ENCODE measurements around the gene EIF1AX.
A peak's percentile ranks its signal among the peaks of the same experiment; 100 is the strongest.
"Not testable (repeated sequence)": the region's sequence is repeated elsewhere in the genome, so short reads cannot be mapped to it uniquely, and the experiment has no call there.

EIF1AX gene
- total RNA-seq, result 93.8 to 216 (median 102) reads per million in 3 experiments

- DNase-seq, result peak; percentile 100
Measured at GRCh38 chrX:20141281-20142220, at the start of gene EIF1AX. Gene EIF1AX, minus strand, starts transcription at chrX:20141838. Its CDS starts 198 bp downstream, at chrX:20141640.

- no peak for DNase-seq
Measured at GRCh38 chrX:20189171-20189570, 47.5 kb upstream of the EIF1AX start.

- no peak for DNase-seq
Measured at GRCh38 chrX:20181598-20182329, 40.1 kb upstream of the EIF1AX start.

GRCh38 chrX:20177093-20177492 is 35.5 kb upstream of the EIF1AX start:
- no peak for DNase-seq

GRCh38 chrX:20173856-20174255 is 32.2 kb upstream of the EIF1AX start:
- no peak for DNase-seq

GRCh38 chrX:20173313-20173712 is 31.7 kb upstream of the EIF1AX start:
- DNase-seq, result no peak

GRCh38 chrX:20171887-20172286 is 30.2 kb upstream of the EIF1AX start:
- DNase-seq, result no peak

- not testable (repeated sequence) for DNase-seq
Measured at GRCh38 chrX:20162516-20162915, 20.9 kb upstream of the EIF1AX start.

- DNase-seq, result no peak
Measured at GRCh38 chrX:20159797-20160385, 18.3 kb upstream of the EIF1AX start.

GRCh38 chrX:20151689-20152088 is 10.1 kb upstream of the EIF1AX start:
- DNase-seq, result no peak

- DNase-seq, result no peak
Measured at GRCh38 chrX:20149326-20149725, 7.7 kb upstream of the EIF1AX start.

- DNase-seq, result no peak
Measured at GRCh38 chrX:20147561-20147960, 5.9 kb upstream of the EIF1AX start.

- DNase-seq, result no peak
Measured at GRCh38 chrX:20144491-20144890, 2.9 kb upstream of the EIF1AX start.

- DNase-seq, result no peak
Measured at GRCh38 chrX:20143561-20143960, 1.9 kb upstream of the EIF1AX start.

- DNase-seq, result no peak
Measured at GRCh38 chrX:20143111-20143510, 1.5 kb upstream of the EIF1AX start.

- DNase-seq, result no peak
Measured at GRCh38 chrX:20140420-20140819, 1.2 kb downstream of the EIF1AX start.

GRCh38 chrX:20139966-20140365 is 1.7 kb downstream of the EIF1AX start:
- DNase-seq, result no peak

GRCh38 chrX:20135944-20136343 is 5.7 kb downstream of the EIF1AX start:
- no peak for DNase-seq

GRCh38 chrX:20132666-20133065 is 9.0 kb downstream of the EIF1AX start:
- DNase-seq, result no peak

GRCh38 chrX:20130357-20130756 is 11.3 kb downstream of the EIF1AX start:
- DNase-seq, result no peak

- DNase-seq, result no peak
Measured at GRCh38 chrX:20129547-20129946, 12.1 kb downstream of the EIF1AX start.

- DNase-seq, result no peak
Measured at GRCh38 chrX:20128670-20129069, 13.0 kb downstream of the EIF1AX start.

GRCh38 chrX:20127440-20127839 is 14.2 kb downstream of the EIF1AX start:
- DNase-seq, result not testable (repeated sequence)
